OCI-M2 (cell line): Measurements from ENCODE around the gene SMKR1.
"Not testable (repeated sequence)": the region's sequence is repeated elsewhere in the genome, so short reads cannot be mapped to it uniquely, and the experiment has no call there.

Experiments
- DNase-seq: peaks from one replicate; lab custom pipeline; 2025; ENCODE audit not compliant: unreplicated experiment; lab: John Stamatoyannopoulos, UW

SMKR1 gene

DNA sequence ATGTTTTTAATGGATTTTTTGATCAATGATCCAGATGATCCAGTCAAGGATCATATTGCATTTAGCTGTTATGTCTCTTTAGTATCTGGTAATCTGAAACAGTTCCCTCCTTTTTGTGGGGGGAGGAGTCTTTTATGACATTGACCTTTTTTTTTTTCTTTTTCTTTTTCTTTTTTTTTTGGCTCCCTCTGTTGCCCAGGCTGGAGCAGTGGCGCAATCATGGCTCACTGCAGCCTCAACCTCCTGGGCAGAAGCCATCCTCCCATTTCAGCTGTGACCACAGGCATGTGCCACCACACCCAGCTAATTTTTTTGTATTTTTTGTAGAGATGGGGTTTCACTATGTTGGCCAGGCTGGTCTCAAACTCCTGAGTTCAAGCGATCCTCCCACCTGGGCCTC is 22.1 kb downstream of the SMKR1 start:
- not testable (repeated sequence) for DNase-seq

DNA sequence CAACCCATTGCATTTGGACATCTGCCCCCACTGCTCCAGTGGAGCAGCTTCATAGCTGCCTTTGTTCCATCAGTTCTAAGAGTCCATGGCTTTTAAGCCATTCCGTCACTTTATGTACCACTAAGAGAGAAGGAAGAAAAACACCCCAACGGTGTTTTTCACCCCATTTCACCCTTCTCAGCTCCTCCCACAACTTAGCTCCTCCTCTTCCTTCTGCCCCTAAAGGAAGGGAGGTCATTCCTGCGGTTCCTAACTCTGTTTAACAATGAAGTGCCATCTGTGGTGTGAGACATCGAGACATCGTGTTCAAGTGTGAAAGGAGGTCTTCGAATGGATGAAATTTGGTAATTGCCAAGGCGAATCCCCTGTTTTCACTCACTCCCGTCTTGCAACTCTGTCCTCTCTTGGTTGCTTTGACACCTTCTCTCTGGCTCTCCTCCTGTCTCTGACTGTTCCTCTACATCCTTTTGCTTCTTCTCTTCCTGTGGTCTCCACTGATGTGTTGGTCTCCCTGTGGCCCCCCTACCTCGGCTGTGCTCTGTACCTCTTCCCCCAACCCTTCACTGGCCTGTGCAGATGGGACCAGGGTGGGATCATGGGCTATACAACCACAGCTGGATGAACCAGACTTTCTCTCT is 23.0 kb downstream of the SMKR1 start:
- no peak for DNase-seq

DNA sequence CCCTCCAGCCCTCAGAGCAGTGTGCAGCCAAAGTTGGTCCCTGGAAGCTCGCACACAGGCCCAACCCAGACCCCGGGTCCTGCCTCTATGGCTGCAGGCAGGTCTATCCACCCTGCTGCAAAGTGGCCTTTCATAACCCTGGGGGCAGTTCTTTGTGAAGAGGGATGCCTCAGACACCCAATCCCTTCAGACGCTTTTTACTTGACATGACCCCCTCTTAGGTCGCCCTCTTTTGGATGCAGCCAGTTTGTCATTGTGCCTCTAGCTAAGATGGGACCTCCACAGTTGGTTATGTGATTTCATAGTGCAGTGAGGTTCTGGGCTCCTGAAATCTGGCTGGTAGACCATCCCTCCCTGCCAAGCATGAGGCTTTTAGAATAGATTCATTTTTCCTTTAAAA is 27.3 kb downstream of the SMKR1 start:
- DNase-seq, result no peak

DNA sequence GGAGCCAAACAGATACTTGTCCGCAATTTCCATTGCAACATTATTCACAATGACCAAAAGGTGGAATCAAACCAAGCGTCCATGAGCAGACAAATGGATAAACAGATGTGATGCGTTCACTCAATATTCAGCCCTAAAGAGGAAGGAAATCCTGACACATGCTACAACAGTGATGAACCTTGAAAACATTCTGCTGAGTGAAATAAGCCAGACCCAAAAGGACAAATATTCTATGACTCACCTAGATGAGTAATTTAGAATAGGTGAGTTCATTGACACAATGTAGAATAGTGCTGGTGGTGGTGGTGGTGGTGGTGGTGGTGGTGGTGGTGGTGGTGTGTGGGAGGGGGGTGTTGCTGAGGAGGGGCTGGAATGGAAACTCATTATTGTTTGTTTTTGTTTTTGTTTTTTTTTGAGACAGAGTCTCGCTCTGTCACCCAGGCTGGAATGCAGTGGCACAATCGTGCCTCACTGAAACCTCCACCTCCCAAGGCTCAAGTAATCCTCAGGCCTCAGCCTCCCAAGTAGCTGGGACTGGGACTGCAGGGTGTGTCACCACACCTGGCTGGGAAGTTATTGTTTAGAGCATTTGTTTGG is 28.6 kb downstream of the SMKR1 start:
- DNase-seq, result no peak

DNA sequence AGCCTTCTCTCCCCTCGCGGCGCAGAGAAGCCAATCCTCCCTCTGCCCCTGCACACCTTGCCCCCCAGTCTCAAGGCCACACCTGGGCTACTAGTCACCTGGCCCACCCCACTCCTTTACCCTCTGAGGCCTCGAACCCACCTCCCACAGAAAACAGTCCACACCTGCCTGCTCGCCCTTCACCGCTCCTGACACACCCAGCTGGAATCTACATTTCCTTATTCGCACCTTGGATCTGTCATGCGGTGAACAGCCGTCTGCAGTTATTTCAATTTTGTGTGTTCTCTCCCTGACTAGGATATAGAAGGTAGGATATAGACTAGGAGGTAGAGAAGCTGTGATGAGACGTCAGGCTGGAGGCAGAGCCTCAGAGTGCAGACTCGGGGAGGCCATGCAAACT is 29.4 kb downstream of the SMKR1 start:
- no peak for DNase-seq

DNA sequence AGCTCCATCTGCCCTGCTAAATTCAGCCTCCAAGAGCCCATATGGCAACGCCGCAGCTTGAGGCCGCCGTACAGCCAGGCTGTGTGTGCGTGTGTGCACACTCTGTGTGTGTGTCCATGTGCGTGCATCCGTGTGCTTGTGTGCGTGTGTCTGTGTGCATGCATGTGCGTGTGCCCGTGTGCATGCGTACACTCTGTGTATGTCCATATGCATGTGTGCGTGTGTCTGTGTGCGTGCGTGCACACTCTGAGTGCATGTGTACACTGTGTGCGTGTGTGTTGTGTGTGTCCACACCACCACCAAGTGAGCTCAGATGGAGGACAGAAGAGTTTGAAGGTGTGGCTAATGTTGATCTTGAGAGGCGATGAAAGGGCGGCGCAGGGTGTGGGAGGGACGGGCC is 30.0 kb downstream of the SMKR1 start:
- DNase-seq, result no peak

DNA sequence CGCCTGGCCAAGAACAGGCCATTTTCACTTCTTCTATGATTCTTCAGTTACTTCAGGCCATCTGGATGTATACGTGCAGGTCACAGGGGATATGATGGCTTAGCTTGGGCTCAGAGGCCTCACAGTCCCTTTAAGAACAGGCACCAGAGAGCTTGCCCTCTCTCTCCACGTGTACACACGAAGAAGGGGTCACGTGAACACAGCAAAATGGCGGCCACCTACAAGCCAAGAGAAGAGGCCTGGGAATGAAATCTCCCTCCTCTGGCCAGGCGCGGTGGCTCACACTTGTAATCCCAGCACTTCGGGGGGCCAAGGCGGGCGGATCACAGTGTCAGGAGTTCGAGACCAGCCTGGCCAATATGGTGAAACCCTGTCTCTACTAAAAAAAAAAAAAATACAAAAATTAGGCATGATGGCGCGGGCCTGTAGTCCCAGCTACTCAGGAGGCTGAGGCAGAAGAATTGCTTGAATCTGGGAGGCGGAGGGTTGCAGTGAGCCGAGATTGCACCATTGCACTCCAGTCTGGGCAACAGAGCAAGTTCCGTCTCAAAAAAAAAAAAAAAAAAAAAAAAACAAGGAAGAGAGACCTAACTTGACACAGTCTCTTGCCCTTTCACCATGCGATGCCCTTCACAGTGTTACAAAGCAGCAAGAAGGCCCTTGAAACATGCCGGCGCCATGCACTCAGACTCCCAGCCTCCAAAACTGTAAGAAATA is 32.4 kb downstream of the SMKR1 start:
- not testable (repeated sequence) for DNase-seq

DNA sequence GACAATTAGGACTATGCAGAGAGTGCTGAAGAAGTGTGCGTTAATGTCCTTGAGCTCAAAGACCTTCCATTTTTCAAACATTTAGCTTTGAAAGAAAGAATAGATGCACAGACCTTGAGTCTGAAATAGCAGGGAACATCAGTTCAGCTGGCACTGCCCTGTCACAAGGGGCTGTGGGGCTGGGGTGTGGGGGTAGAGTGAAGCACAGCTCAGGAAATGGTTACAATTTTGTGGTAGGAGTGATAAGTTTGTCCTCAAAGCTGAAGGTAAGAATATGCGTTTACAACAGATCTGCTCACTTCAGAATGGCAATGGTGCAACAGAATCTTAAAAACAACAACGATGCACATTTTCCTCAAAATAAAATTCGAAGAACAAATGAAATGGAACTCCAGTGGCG is 33.6 kb downstream of the SMKR1 start:
- DNase-seq, result no peak

DNA sequence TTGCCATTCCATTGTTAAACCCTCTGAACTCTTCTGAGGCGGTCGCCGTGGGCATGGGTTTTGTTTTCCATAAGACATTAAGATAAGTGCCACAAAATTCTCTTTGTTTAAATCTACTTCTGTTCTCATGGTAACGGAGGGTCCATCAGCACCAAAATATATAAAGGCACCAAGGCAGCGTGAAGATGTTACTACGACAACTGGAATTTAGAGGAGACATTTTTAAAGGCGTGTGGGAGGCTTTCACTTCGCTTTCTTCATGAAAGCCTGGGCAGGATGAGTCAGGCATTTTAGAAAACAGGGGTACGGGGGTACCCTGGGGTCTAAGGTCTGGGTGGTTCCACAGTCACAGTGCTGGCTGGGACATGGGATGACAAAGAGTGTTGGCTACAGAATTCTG is 34.0 kb downstream of the SMKR1 start:
- no peak for DNase-seq

DNA sequence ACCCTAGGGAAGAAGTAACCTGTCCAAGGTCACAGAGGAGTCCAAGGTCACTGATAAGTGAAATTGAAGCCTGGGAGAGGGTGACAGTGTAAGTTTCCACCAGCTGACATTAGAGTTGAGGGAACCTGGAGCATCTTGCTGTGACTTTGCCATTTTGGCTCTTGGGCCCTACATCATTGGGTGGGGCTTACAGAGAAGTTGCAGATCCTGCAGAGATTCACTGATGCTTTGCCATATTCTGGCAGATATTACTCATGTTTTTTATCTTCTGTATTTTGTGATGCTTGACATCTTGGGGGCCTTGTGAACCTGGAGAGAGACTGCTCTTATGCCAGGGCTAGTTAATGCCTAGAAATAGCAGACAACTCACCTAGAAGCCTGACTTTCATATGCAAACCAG is 36.5 kb downstream of the SMKR1 start:
- no peak for DNase-seq

DNA sequence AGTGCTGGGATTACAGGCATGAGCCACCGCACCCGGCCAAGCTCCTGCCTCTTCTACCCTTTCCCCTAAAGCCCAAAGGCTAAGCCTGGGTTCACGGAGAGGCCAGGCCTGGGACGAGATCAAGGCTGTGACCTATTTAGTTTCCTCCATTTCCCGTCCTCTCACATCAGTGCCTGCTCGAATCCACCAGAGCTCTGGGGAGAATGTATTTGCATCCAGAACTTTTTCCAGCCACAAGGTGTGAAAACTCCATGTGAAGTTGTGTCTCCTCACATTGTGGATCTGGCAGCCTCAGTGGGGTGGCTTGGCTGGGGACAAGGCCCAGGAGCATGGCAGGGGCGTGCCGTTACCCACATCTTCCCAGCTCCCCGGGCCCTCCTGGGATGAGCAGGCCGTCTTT is 38.0 kb downstream of the SMKR1 start:
- DNase-seq, result no peak

DNA sequence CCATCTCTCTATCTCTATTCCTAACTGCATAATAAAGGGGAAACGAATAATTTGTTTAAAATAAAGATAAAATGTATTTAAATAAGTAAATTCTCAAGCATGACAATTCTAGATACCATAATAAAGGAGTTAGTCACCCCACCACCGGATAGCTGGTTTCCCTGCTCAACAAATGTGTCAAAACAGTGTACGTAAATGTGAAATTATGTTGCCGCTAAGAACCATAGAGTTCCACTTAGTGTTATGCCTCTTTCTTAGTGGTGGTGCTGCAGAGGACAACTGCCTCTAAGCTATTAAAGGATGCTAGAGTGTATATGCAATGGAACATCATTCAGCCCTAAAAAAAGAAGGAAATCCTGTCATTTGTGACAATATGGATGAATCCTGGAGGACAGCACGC is 42.4 kb downstream of the SMKR1 start:
- no peak for DNase-seq

DNA sequence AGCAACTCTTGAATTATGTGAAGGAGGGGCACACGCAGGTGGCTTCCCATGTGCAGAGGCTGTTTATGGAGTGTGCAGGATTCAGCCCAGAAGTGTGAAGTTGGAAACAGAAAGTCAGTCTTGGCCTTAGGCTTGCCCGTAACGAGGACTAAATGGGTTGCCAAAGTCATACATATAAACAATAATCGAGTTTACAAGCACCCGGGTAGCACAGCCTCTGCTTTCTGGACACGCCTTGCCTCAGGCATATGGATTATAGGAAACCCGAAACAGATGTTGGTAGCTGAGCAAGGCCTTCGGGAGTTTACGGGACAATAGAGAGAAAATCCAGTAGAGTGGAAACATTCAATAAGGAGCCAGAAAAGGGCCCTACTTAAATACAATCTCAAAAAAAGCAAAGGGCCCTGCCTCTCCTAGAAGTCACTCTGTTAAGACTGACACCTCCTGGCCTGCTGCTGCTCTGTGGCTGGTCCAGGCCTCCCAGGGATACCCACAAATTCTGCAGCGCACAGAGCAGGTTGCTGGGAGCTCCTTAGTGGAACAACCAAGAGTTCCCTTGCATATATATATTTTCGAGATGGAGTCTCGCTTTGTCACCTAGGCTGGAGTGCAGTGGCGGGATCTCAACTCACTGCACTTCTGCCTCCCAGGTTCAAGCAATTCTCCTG is 48.5 kb downstream of the SMKR1 start:
- no peak for DNase-seq

DNA sequence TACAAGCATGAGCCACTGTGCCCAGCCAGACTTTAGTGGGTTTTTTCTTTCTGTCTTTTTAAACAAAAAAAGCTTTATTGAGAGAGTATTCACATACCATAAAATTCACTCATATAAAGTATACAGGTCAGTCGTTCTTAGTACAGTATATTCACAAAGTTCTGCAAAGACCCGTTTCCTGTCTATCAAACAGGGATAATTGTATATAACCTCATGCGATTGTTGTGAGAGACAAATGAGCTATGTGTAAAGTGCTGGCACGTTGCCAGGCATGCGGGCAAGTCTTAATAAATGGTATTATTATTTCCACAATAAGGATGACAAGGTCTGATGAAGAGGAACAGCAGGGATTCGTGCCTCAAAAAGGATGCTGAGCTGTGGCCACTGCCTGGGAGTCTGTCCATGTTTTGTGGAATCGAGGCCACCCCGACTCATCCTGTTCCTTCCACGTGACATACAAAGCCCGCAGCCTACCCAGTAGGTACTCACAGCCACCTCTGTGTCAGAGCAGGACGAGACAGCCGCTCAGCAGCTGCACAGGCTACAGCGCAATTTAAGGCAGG is 51.6 kb downstream of the SMKR1 start:
- no peak for DNase-seq

DNA sequence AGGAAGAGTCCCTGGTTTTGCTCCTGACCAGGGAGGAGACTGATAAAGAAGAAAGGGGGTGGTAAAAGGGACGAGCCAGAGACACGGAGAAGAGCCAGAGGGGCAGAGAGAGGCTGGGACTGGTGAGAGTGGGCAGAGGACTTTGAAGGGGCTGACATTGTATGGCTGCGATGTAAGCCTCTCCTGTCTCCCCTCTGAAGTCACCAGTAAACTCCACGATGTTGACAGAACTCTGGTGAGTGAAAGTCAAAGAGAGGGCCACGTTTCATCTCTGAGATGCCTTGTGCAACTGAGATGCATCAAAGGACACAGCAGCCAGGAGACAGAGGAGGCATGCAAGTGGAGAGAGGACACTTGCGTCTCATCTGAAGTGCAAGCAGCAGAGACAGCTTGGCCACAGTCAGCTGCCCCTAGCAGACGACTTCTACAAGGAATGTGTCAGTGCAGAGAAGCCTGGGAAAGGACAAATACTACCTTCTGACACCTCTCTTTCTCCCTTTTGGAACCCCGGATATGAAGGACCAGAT is 54.3 kb downstream of the SMKR1 start:
- DNase-seq, result no peak

DNA sequence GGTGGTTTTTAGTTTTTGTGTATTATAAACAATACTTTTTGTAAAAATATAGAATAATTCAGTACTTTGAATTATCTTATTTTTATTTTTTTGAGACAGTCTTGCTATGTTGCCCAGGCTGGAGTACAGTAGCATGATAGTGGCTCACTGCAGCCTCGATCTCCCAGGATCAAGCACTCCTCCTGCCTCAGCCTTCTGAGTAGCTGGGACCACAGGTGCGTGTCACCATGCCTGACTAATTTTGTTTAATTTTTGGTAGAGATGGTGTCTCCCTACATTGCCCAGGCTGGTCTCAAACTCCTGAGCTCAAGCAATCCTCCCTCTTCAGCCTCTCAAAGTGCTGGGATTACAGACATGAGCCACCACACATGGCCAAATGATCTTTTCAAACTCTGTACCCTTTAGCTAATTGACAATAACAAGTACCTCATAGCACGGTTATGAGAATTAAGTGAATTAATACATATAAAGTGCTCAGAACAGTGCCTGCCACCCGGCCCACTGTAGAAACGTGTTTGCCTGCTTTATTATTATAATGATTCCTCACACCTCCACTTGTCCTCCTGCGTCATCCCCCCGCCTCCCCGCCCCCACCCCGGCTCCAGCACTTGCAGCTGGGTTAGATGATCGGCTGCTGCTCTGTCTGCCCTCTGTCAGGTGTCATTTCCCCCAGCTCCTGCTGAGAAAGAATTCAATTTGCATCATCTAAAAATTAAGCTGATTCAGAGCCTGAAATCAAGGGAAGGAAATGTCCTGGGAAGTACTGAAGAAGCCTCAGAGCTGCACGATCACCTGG is 55.6 kb downstream of the SMKR1 start:
- DNase-seq, result no peak

DNA sequence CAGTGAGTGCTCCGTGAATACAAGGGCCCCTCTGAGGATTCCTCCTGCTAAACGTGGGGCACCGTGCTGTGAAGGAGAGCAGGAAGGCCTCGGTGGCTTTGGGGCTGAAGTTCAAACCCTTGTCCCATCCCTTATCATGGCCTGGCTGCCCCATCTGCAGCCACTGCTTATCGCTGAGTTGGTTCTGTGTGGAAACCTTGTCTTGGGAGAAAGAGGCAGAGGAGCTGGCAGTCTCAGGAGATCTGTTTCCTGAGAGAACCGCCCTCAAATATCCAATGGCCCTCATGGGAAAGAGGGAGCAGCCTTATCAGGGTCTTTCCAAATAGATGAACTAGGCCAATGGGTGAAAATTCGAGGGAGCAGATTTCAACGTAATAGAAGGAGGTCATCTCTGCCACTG is 57.2 kb downstream of the SMKR1 start:
- peak; percentile 82 for DNase-seq

DNA sequence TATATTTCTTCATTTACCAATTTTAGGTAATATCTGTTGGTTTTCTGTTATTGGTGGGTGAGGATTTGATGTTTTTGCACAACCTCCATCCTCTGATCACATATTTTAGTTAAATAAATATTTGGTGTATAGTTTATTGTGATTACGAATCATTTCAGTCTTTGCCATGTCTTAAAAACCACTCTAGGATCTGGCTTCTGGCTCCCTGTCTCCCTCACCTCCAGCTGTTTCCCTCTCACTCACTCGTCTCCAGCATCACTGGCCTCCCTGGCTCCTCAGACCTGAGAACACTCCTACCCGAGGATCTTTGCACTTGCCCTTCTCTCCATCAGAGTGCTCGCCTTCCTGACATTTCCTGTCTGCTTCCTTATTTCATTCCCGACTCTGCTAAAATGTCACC is 58.5 kb downstream of the SMKR1 start:
- no peak for DNase-seq

DNA sequence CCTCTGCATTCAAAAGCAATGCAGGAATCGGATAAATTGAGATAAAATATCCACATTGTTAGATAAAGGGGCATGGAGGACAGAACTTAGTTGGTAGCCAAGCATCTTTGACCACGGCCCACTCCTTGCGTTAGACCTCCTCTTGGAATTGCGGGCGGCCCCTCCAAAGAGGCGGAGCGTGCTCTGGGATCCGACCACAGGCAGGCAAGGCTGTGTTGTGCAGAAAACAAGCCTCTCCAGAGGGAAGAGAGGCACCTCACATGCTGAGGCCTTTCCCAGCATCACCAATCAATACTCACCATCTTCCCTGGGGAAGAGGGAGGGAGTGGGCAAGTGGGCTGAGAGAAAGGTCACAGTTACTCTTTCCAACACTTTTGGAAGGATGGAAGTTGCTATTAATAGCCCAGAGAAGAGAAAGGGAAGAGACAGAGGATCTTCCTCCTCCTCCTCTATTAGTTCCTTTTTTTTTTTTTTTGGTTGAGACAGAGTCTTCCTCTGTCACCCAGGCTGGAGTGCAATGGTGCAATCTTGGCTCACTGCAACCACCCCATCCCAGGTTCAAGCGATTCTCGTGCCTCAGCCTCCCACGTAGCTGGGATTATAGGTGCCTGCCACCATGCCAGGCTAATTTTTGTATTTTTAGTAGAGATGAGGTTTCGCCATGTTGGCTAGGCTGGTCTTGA is 59.5 kb downstream of the SMKR1 start:
- no peak for DNase-seq
